GM21737 (cell line): Measurements from ENCODE around the gene FLT4.

Experiments
- ATAC-seq: cut with Tn5 transposase; IDR thresholded peaks from one replicate; pipeline ENCODE4 v1.9.1; 2021; ENCODE audit warnings: mild to moderate bottlenecking, moderate library complexity; ENCODE audit not compliant: unreplicated experiment

The FLT4 gene

GRCh38 chr5:180609386-180609785 is 40.0 kb downstream of the FLT4 start:
- no peak for ATAC-seq

- no peak for ATAC-seq
Measured at GRCh38 chr5:180608572-180609310, 40.7 kb downstream of the FLT4 start.

- no peak for ATAC-seq
Measured at GRCh38 chr5:180607861-180608571, 41.4 kb downstream of the FLT4 start.

GRCh38 chr5:180606215-180606785 is 43.1 kb downstream of the FLT4 start:
- ATAC-seq, result no peak

GRCh38 chr5:180605554-180606214 is 43.7 kb downstream of the FLT4 start:
- ATAC-seq, result no peak

- no peak for ATAC-seq
Measured at GRCh38 chr5:180604271-180604670, 45.1 kb downstream of the FLT4 start.

GRCh38 chr5:180603076-180603594 is 46.3 kb downstream of the FLT4 start:
- ATAC-seq, result no peak

- ATAC-seq, result no peak
Measured at GRCh38 chr5:180602481-180603075, 46.8 kb downstream of the FLT4 start.

GRCh38 chr5:180601591-180602480 is 47.6 kb downstream of the FLT4 start:
- ATAC-seq, result no peak

GRCh38 chr5:180600554-180601041 is 48.8 kb downstream of the FLT4 start:
- no peak for ATAC-seq

GRCh38 chr5:180599981-180600553 is 49.3 kb downstream of the FLT4 start:
- no peak for ATAC-seq

- no peak for ATAC-seq
Measured at GRCh38 chr5:180599590-180599914, 49.8 kb downstream of the FLT4 start.

GRCh38 chr5:180598797-180599589 is 50.4 kb downstream of the FLT4 start:
- no peak for ATAC-seq

GRCh38 chr5:180598316-180598701 is 51.1 kb downstream of the FLT4 start:
- ATAC-seq, result no peak

- no peak for ATAC-seq
Measured at GRCh38 chr5:180596668-180597231, 52.6 kb downstream of the FLT4 start.

GRCh38 chr5:180596115-180596667 is 53.2 kb downstream of the FLT4 start:
- ATAC-seq, result no peak

- ATAC-seq, result no peak
Measured at GRCh38 chr5:180595381-180596114, 53.9 kb downstream of the FLT4 start.

- no peak for ATAC-seq
Measured at GRCh38 chr5:180595046-180595379, 54.4 kb downstream of the FLT4 start.
